B cell (primary cell): ENCODE results near the gene SPTBN1. TPM values are rescaled to one million over a fixed set of nuclear protein-coding genes. Genes with fewer than 3 reads are reported as not detected.

ENCODE experiments used
- ATAC-seq: fragments of 200-7000 bp; cut with Tn5 transposase; one replicate; pipeline ENCODE4 v1.10.0; 2021; ENCODE audit warnings: low read depth, mild to moderate bottlenecking, moderate number of reproducible peaks, moderate library complexity
- CTCF ChIA-PET: fragments of 350-600 bp; sonication (Branson Sonifier 250); formaldehyde crosslinking; loops from one replicate; lab custom pipeline; 2021; ENCODE audit warnings: antibody characterized with exemption, inconsistent platforms; lab: Charles Lee
- POLR2A ChIA-PET: fragments of 350-600 bp; sonication (Branson Sonifier 250); formaldehyde crosslinking; loops from one replicate; lab custom pipeline; 2021; ENCODE audit warnings: antibody characterized with exemption; lab: Charles Lee
- DNase-seq: peaks from one replicate; pipeline ENCODE4 v3.0.0; 2013
- H2AFZ ChIP-seq: 2 replicates; pipeline ENCODE4 v1.6.1; 2012; ENCODE audit warnings: mild to moderate bottlenecking, low read depth, low read length; ENCODE audit not compliant: insufficient read depth, poor library complexity, severe bottlenecking
- H3K27ac ChIP-seq, 2 donors: 1 replicate in 1 of 2; 2 replicates in 1 of 2; pipeline ENCODE4 v1.5.1; 2012 to 2013; ENCODE audit warnings: low read length in 2 of 2, mild to moderate bottlenecking in 2 of 2, moderate library complexity in 1 of 2
- H3K27me3 ChIP-seq, 4 experiments: fragments of 200-600 bp in 1 of 4; sonication (generic) in 1 of 4; replicated peaks in 1 of 4; 1 replicate in 2 of 4; 2 replicates in 2 of 4; pipeline versions ENCODE4 v1.6.1 to v1.7.0; 2013 to 2016; ENCODE audit warnings: low read length in 3 of 4, mild to moderate bottlenecking in 2 of 4, mixed read lengths in 1 of 4, moderate library complexity in 1 of 4; ENCODE audit not compliant: insufficient read depth in 4 of 4, control insufficient read depth in 3 of 4; ENCODE audit errors: control extremely low read depth in 1 of 4
- H3K36me3 ChIP-seq, 2 experiments: replicated peaks in 1 of 2; 1 replicate in 1 of 2; 2 replicates in 1 of 2; pipeline versions ENCODE4 v1.6.1 to v1.7.1; 2013; ENCODE audit warnings: low read length in 1 of 2; ENCODE audit not compliant: insufficient read depth in 2 of 2, control insufficient read depth in 1 of 2; ENCODE audit errors: control extremely low read depth in 1 of 2, extremely low read depth in 1 of 2
- H3K4me1 ChIP-seq, 2 donors: fragments of 200-600 bp in 1 of 2; sonication (generic) in 1 of 2; 1 replicate in 1 of 2; 2 replicates in 1 of 2; pipeline versions ENCODE4 v1.5.1 to v1.6.1; 2013 to 2017; ENCODE audit warnings: low read length in 2 of 2; ENCODE audit not compliant: control insufficient read depth in 2 of 2, insufficient read depth in 2 of 2
- H3K4me2 ChIP-seq: replicated peaks from 2 replicates; pipeline ENCODE3; 2012; ENCODE audit warnings: mild to moderate bottlenecking, low read depth, low read length; ENCODE audit not compliant: poor library complexity, severe bottlenecking
- H3K4me3 ChIP-seq, 5 experiments: fragments of 200-600 bp in 1 of 5; sonication (generic) in 1 of 5; 1 replicate in 3 of 5; 2 replicates in 2 of 5; pipeline versions ENCODE4 v1.5.1 to v1.7.0; 2011 to 2016; ENCODE audit warnings: low read length in 4 of 5, mild to moderate bottlenecking in 4 of 5, low read depth in 2 of 5, control low read depth in 1 of 5, moderate library complexity in 1 of 5; ENCODE audit not compliant: insufficient read depth in 1 of 5; ENCODE audit errors: control extremely low read depth in 1 of 5, extremely low read depth in 1 of 5
- H3K79me2 ChIP-seq: fragments of 200-600 bp; sonication (generic); one replicate; pipeline ENCODE4 v1.6.0; 2016; ENCODE audit warnings: low read length; ENCODE audit not compliant: control insufficient read depth, insufficient read depth
- H3K9ac ChIP-seq: fragments of 200-600 bp; sonication (generic); 2 replicates; pipeline ENCODE4 v1.6.1; 2017; ENCODE audit warnings: mild to moderate bottlenecking, low read length, moderate library complexity
- H3K9me3 ChIP-seq, 3 donors: one replicate each; pipeline versions ENCODE4 v1.6.1 to v1.7.1; 2013; ENCODE audit warnings: low read length in 2 of 3; ENCODE audit not compliant: control insufficient read depth in 2 of 3, insufficient read depth in 1 of 3; ENCODE audit errors: control extremely low read depth in 1 of 3
- H4K20me1 ChIP-seq: 2 replicates; pipeline ENCODE4 v1.6.0; 2012; ENCODE audit warnings: mild to moderate bottlenecking, low read length; ENCODE audit not compliant: insufficient read depth, control insufficient read depth, poor library complexity, severe bottlenecking
- H3K27ac Mint-ChIP-seq: one replicate; pipeline ENCODE4 v1.8.0; 2021; ENCODE audit warnings: mixed read lengths
- H3K27me3 Mint-ChIP-seq: one replicate; pipeline ENCODE4 v1.8.0; 2021; ENCODE audit warnings: mixed read lengths
- H3K4me1 Mint-ChIP-seq: one replicate; pipeline ENCODE4 v1.8.0; 2021; ENCODE audit warnings: mixed read lengths
- H3K4me3 Mint-ChIP-seq: one replicate; pipeline ENCODE4 v1.8.0; 2021; ENCODE audit warnings: mixed read lengths
- H3K9me3 Mint-ChIP-seq: one replicate; pipeline ENCODE4 v1.8.0; 2022; ENCODE audit warnings: mixed read lengths; ENCODE audit not compliant: insufficient read depth
- EZH2 ChIP-seq: IDR thresholded peaks from 2 replicates; pipeline ENCODE4 v1.6.1; 2012; ENCODE audit warnings: borderline replicate concordance, low read depth, mild to moderate bottlenecking, moderate library complexity, low read length; ENCODE audit not compliant: insufficient read depth, poor library complexity, severe bottlenecking
- WGBS: methylation state at CpG from one replicate; pipeline ENCODE4 v1.1.5; 2013; ENCODE audit warnings: missing lambda C conversion rate; ENCODE audit not compliant: insufficient coverage; 5-methylcytosine and 5-hydroxymethylcytosine counted together
- intact Hi-C: fragments of 100-400 bp; cut with micrococcal nuclease; formaldehyde crosslinking; loops from one replicate; pipeline ENCODE4 v1.10.0; 2022
- polyA plus RNA-seq: library from polyadenylated mRNA; depleted of rRNA; stranded (reverse); fragments of >200 nt; gene quantifications from 2 replicates; pipeline ENCODE4 v1.2.3, GENCODE V29; 2012
- total RNA-seq, 2 donors: library from RNA; stranded (reverse); fragments of 120-200 nt in 1 of 2; gene quantifications; 1 replicate in 1 of 2; 2 replicates in 1 of 2; pipeline versions ENCODE4 v1.2.3 to v1.2.4, GENCODE V29; 2013 to 2022
- TF ChIP-seq, protein P1 (sequence below): fragments of 200-600 bp; IDR thresholded peaks from one replicate; pipeline ENCODE4 v1.8.0; 2022; ENCODE audit warnings: antibody characterized with exemption, mild to moderate bottlenecking

SPTBN1 gene
- total and polyA plus RNA-seq, 2 donors (not counting 1 experiment from before 2014, with no cell fraction given) = 43.7 to 144 TPM

DNA sequence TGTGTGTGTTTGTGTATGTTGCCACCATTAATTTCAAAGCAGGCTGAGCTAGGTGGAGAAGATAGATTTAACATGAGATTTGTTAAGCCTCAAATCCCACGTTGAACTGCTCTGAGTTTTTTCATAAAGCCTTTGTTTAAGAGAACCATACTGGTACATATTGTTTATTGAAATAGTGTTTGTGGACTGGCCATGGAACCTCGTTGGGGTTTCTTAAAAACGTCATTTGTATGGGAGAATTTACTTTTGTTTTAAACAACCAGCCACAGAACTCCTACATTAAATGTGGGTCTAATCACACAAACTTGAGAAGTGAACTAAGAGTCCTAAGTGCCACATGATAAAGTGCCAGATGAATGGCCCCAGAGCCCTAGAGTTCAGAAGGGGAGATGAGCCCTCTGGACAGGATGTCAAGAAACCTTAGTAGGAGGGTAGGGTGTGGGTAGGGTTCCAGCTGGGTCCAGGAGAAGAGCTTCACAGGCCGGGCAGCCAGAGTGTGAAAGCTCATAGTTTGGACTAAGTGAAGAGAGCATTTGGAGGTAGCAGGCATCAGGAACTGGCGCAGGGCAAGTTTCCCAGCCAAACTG is 146.7 kb downstream of the SPTBN1 start:
- no peak overlapping the region for H3K9ac ChIP-seq
- intact Hi-C loops = no loop called here

DNA sequence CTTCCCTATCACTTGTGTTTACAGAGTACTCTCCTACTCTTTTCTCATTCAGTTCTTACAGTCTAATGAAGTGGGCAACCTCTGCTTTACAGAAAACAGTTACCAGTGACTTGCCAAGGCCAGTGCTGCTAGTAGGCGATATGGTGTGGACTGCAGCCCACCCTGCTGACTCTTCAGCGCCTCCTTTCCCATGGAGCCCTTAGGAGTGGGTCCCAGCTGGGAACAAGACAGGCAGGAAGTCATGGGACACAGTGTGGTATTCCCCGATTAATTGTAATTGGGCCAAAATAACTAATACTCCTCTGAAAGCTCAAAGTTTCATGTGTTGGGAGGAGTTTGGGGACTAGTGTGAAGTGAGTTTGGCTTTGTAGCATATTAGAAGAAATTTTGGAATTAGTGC is 147.2 kb downstream of the SPTBN1 start:
- peak overlapping the region; percentile 62 for H3K4me2 ChIP-seq
- no peaks in the 10 kb centered on the region for H3K27me3 ChIP-seq
- Mint-ChIP-seq H3K27ac (peak overlapping the region; percentile 76), H3K9me3 (no peaks in the 10 kb centered on the region), H3K4me1 (peaks cover 86% of the 10 kb centered on the region), H3K4me3 (no peak overlapping the region), H3K27me3 (no peaks in the 10 kb centered on the region)
- H3K4me1 ChIP-seq = peaks cover 60 to 61% of the 10 kb centered on the region in 2 donors
- H3K9me3 ChIP-seq = no peaks in the 10 kb centered on the region
- intact Hi-C loops = no loop called here
- ChIA-PET POLR2A (no interaction called here), CTCF (interaction anchor here (0.6 to 4.1 kb wide), 7 partner anchors 9 to 80 kb away, joined by 3 to 30 read pairs (median 5); no protein-coding TSS in a partner anchor)
- ATAC-seq (no peak), DNase-seq (no peak)
- WGBS = 94% methylated on average over 2 of the region's 3 CpGs
- H3K27ac ChIP-seq = peak overlapping the region in 1 of 2 donors; percentile 60
- peaks cover 99% of the 10 kb centered on the region for H3K79me2 ChIP-seq
- H3K36me3 ChIP-seq = peaks cover 0 to 29% of the 10 kb centered on the region in 2 experiments
- no peak overlapping the region for H3K4me3 ChIP-seq
- no peak overlapping the region for H2AFZ ChIP-seq
- H3K9ac ChIP-seq = no peak overlapping the region
- peaks cover 96% of the 10 kb centered on the region for H4K20me1 ChIP-seq
- no peak for TF ChIP-seq EZH2
- TF ChIP-seq, protein P1, sequence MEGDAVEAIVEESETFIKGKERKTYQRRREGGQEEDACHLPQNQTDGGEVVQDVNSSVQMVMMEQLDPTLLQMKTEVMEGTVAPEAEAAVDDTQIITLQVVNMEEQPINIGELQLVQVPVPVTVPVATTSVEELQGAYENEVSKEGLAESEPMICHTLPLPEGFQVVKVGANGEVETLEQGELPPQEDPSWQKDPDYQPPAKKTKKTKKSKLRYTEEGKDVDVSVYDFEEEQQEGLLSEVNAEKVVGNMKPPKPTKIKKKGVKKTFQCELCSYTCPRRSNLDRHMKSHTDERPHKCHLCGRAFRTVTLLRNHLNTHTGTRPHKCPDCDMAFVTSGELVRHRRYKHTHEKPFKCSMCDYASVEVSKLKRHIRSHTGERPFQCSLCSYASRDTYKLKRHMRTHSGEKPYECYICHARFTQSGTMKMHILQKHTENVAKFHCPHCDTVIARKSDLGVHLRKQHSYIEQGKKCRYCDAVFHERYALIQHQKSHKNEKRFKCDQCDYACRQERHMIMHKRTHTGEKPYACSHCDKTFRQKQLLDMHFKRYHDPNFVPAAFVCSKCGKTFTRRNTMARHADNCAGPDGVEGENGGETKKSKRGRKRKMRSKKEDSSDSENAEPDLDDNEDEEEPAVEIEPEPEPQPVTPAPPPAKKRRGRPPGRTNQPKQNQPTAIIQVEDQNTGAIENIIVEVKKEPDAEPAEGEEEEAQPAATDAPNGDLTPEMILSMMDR = no peak

More for the DNA sequence above, 146.7 kb downstream of the SPTBN1 start:
- no peaks in the 10 kb centered on the region for H3K27me3 Mint-ChIP-seq
- CTCF ChIA-PET = interaction anchor here (1.0 to 4.1 kb wide), 6 partner anchors 8 to 80 kb away, joined by 3 to 30 read pairs (median 6); no protein-coding TSS in a partner anchor
- Histone ChIP-seq H3K27me3 (no peaks in the 10 kb centered on the region), H2AFZ (no peak overlapping the region), H3K79me2 (peaks cover 99% of the 10 kb centered on the region), H4K20me1 (peaks cover 95% of the 10 kb centered on the region), H3K4me3 (no peak overlapping the region), H3K36me3 (peaks cover 0 to 24% of the 10 kb centered on the region in 2 experiments), H3K27ac (peak overlapping the region in 1 of 2 donors; percentile 60), H3K4me1 (peaks cover 63% of the 10 kb centered on the region in 2 donors), H3K9me3 (no peaks in the 10 kb centered on the region), H3K4me2 (peak overlapping the region; percentile 62)
- H3K9me3 Mint-ChIP-seq = no peaks in the 10 kb centered on the region
- peak overlapping the region; percentile 76 for H3K27ac Mint-ChIP-seq
- no peak overlapping the region for H3K4me3 Mint-ChIP-seq
- TF ChIP-seq, protein P1 = no peak
- no peak for TF ChIP-seq EZH2
- POLR2A ChIA-PET = no interaction called here
- H3K4me1 Mint-ChIP-seq = peaks cover 86% of the 10 kb centered on the region
- DNase-seq = no peak
- ATAC-seq = no peak
- WGBS = 80% methylated on average over 1 of the region's 5 CpGs
